Left colon (tissue), 2 donors: ENCODE data around the gene MATR3. TPM values are rescaled to one million over a fixed set of nuclear protein-coding genes. Genes with fewer than 3 reads are reported as not detected.
"Not testable (repeated sequence)": the region's sequence is repeated elsewhere in the genome, so short reads cannot be mapped to it uniquely, and the experiment has no call there.

Source experiments
- ATAC-seq: fragments of 200-7000 bp; cut with Tn5 transposase; one replicate; pipeline ENCODE4 v1.9.1; 2020; ENCODE audit warnings: mild to moderate bottlenecking, moderate library complexity
- DNase-seq, 2 donors: peaks; one replicate each; pipeline ENCODE4 v3.0.0-alpha.2; 2020
- intact Hi-C, 2 donors: fragments of 100-400 bp; cut with DNase I in 1 of 2; cut with micrococcal nuclease in 1 of 2; formaldehyde crosslinking; loops; one replicate each; pipeline versions ENCODE4 v1.11.2 to v1.14.0; 2022; cut with DNase I, micrococcal nuclease
- total RNA-seq, 2 donors: library from RNA; stranded (reverse); fragmentation: NEBNext Ultra II Directional; extraction: Animal tissue kit (Norgen Biotek cat#: 25700); gene quantifications; one replicate each; pipeline ENCODE4 v1.2.1, GENCODE V29; 2021
- donor health status: DM: no; HTN: no; CAD: no.
- donor health status: DM: yes; HTN: yes; CAD: no.

The MATR3 gene
- total RNA-seq, 2 donors from 2014 or later = 98.4 to 106 TPM

DNA sequence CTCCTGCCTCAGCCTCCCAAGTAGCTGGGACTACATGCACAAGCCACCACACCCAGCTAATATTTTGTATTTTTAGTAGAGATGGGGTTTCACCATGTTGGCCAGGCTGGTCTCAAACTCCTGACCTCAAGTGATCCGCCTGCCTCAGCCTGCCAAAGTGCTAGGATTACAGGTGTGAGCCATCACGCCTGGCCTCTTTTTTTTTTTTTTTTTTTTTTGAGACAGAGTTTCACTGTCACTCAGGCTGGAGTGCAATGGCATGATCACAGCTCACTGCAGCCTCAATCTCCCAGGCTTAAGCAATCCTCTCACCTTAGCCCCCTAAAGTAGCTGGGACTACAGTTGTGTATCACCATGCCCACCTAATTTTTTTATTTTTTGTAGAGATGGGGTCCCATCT lies 22.8 kb upstream of the MATR3 start:
- ATAC-seq, intact Hi-C loops, DNase-seq: not testable (repeated sequence)

DNA sequence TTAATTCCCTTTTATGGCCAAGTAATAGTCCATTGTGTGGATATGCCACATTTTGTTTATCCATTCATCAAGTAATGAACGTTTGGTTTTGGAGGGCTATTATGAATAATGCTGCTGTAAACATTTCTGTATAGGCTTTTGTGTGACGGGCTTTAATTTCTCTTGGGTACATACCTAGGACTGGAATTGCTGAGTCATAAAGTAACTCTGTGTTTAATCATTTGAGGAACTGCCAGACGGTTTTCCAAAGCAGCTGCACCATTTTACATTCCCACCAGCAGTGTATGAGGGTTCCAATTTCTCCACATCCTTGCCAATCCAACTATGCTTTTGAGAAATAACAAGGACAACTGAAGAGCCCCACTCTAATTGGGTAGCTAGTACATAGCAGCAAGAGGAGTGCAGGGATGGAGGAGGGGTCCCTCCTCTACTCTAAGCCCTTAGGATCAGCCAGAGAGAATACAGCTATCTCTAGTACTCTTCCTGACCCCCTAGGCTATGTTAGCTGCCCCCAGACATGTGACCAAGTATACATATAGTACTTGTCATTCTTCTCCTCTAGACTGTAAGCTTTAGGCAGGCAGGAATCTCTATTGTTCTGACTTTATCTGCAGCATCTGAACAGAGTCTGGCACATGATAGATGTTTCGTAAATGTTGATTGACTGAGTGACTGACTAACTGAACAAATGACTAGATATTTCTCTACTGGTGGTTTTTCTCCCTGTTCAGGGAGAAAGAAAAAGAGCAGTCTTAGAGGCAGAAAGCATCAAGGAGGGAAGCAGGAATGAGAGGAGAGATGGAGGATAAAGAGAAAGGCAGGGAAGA lies 22.1 kb upstream of the MATR3 start:
- intact Hi-C loops = no loop called here
- DNase-seq (no peak), ATAC-seq (peak; percentile 23)

GRCh38 chr5:139272471-139273321 lies 20.8 kb upstream of the MATR3 start:
- intact Hi-C loops = no loop called here
- DNase-seq (peak; percentile 73 to 81), ATAC-seq (peak; percentile 72)

DNA sequence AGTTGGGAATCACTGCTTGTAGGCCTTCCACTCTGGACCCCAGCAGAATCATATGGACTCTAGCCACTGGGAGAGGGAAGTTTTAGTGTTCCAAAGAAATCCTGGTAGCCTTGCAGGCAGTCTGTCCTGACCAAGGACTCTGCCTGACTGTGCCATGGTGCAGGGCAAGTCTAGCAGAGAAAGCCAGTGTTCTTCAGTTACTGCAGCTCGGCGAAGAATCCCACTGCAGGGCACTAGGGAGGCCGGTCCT lies 20.3 kb upstream of the MATR3 start:
- peak; percentile 24 for ATAC-seq
- no peak for DNase-seq
- intact Hi-C loops = no loop called here

DNA sequence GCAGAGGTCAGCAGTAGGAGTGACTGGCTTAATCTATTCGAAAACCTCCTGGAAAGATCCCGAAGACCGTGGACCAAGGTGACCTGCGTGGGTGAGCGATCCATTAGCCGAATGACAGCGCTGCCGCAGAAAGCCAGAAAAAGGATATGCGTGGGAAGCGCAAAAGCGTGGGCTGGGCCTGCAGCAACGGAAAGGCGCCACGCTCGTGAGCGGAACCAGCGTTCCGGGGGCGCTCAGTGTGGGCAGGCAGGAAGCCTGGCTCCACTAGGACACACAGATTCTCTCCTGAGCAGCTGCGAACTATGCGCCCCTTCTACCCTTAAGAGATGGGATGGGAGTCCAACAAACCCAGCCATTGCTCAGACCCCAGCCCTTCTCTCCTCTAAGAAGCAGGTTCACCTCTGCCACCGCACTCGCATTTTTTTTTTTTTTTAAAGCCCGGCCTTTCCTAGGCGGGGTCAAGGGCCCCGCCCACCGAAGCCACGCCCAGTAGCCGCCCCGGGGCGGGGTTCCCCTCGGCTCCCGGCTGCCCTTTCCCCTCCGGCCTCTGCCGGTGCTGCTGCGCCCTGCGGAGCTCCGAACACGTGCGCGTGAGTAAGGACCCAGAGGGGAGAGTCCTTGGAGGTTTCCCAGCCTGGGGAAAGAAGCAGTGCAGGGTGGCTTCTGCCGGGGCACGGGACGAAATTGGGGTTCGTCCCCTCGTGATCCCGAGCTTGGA lies 19.8 kb upstream of the MATR3 start:
- ATAC-seq (peak; percentile 84), DNase-seq (peak; percentile 91 to 92)
- intact Hi-C loops = no loop called here

- ATAC-seq = no peak
- no peak for DNase-seq
These were observed 18.0 kb upstream of the MATR3 start for GRCh38 chr5:139275536-139275935.

GRCh38 chr5:139275956-139276355 lies 17.6 kb upstream of the MATR3 start:
- peak; percentile 14 for ATAC-seq
- intact Hi-C loops = no loop called here
- no peak for DNase-seq

More at GRCh38 chr5:139275536-139275935, 18.0 kb upstream of the MATR3 start:
- intact Hi-C loops = no loop called here

- ATAC-seq (no peak), DNase-seq (no peak)
- intact Hi-C loops = no loop called here
These were observed 17.1 kb upstream of the MATR3 start for GRCh38 chr5:139276426-139276825.

- ATAC-seq = no peak
- DNase-seq = no peak
- intact Hi-C loops = no loop called here
These were observed 16.4 kb upstream of the MATR3 start for GRCh38 chr5:139277171-139277570.

GRCh38 chr5:139278540-139279274 lies 14.8 kb upstream of the MATR3 start:
- intact Hi-C loops = no loop called here
- ATAC-seq = no peak

GRCh38 chr5:139282197-139282557 lies 11.4 kb upstream of the MATR3 start:
- intact Hi-C loops = no loop called here
- DNase-seq (no peak), ATAC-seq (no peak)

More at GRCh38 chr5:139278540-139279274, 14.8 kb upstream of the MATR3 start:
- DNase-seq = no peak

DNA sequence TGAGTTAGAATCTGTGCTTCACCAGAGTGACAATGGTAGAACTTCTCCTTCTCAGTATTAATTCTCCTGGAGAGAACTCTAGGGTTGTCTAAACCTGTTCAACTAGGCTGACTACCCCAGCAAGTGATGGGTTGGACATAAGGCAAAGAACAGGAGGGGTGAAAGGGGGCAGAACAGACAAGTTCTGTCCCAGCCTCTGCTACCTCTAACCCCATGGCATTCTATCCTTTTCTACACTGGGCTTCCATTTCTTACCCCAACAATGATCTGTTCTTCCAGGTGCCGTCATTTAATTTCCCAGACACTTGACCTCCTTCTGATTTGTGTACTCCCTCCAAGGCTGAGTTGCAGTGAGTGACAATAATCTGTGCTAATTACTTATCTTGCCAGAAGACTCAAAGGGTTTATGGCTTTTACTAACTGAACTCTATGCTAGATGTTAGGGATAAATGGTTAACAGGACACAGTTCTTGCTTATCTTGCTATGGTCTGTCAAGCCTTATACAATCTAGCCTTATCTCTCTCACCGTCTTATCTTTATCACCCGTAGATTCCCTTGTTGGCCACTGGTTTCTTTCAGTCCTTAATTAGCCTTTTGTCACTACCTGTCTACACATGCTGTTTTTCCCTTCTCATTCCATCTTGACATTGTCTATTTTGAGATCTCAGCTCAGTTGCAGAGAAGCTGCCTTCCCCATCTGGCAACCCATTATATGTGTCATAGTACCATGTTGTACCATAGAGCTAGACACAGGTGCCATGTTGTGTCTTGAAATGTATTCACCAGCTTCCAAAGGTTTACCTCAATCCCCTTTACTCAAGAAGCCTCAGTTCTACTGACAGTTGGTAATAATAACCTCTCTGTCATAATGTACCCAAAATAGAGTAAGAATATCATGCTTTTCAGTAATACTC lies 10.0 kb upstream of the MATR3 start:
- ATAC-seq = peak; percentile 86
- DNase-seq = no peak
- intact Hi-C loops = no loop called here

- no peak for ATAC-seq
- intact Hi-C loops = no loop called here
- DNase-seq = no peak
These were observed 9.2 kb upstream of the MATR3 start for GRCh38 chr5:139284295-139284694.

DNA sequence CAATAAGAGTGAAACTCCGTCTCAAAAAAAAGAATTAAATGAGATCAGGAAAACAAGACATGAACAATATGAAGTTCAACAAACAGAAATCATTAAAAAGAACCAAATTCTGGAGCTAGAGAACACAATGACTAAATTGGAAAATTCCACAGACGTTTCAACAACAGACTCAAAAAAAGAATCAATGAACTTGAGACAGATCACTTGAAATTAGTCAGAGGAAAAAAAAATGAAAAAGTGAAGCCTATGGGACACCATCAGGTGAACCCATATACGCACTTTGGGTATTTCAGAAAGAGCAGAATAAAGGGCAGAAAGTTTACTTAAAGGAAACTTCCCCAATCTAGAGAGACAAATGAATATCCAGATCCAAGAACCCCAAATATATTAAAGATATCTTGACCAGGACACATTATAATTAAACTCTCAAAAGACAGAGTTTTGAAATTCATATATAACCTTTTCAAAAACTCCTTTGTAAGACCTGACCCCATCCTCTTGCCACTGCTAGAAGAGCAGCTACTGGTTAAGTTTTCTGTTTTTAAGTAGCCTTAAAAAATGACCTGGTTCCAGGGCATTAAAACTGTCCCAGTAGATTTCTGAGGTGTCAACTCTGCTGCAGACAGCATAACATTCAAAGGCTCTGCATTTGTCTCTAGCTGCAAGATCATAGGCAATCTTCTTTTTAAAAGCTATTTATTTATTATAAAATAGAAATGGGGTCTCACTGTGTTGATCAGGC lies 7.7 kb upstream of the MATR3 start:
- intact Hi-C loops = no loop called here
- ATAC-seq = no peak

DNA sequence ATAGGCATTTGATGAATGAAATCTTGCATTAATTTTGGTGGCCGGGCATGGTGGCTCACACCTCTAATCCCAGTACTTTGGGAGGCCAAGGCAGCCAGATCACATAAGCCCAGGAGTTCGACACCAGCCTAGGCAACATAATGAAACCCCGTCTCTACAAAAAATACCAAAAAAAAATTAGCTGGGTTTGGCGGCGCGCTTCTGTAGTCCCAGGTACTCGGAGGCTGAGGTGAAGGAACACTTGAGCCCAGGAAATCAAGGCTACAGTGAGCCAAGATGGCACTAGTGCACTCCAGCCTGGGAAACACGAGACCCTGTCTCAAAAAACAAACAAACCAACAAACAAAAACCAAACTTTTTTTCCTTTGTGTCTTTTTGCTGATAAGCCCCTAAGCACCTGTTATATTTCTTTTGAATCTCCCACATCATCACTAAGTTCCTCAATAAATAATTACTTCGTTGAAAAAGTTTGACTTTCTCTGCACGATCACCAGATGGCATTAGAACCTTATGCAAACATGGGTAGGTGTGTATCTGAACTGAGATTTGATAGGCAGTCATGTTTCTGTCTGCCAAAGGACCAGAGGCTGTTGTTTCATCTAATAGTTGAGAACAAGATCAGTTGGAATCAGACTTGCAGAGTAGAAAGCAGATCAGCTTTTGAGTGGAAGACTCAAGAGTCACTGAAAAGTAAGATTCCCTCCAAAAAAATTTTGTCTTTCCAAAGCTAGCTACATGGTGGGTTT lies 5.5 kb upstream of the MATR3 start:
- DNase-seq = no peak
- peak; percentile 30 for ATAC-seq
- intact Hi-C loops = no loop called here

More for the DNA sequence above, 7.7 kb upstream of the MATR3 start:
- DNase-seq = no peak

DNA sequence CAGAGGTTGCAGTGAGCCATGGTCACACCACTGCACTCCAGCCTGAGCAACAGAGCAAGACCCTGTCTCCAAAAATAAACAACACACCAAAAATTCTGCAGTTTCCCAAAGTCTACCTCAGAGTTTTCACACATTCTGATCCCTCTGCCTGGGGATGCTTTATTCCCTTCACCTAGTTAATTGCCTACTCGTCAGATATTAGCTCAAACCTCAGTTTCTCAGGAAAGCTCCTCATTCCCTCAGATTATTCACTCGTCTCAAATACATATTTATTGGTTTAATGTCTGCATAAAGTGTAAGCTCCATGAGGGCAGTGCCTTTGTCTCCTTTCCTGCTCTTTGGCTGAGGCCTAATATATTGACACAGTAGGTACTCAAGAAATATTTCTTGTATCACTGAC lies 2.5 kb upstream of the MATR3 start:
- intact Hi-C loops = no loop called here
- DNase-seq (no peak), ATAC-seq (no peak)

DNA sequence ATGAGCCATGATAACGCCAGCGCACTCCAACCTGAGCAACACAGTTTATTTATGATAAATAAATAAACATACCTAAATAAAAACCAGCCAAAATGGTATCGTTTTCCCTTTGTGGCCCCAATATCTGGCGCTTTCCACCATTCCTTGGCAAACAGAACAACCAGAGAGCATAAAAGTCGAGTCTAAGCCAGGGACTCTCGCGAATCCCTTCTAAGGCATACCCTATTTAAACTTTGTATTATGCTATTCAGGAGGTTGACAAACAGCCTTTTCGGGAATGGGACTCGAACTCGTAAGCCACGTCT lies 386 bp upstream of the MATR3 start:
- ATAC-seq (no peak), DNase-seq (no peak)
- intact Hi-C loops = no loop called here
